Measurements from ENCODE around the gene TRIM3. TPM values are rescaled to one million over a fixed set of nuclear protein-coding genes. Genes with fewer than 3 reads are reported as not detected.
A peak's percentile ranks its signal among the peaks of the same experiment; 100 is the strongest.

TRIM3 gene
- total RNA-seq, 1 donor from 2014 or later: 20.5 TPM

- no peak for DNase-seq (ENCODE audit: low spot score)
These were observed 31.3 kb downstream of the TRIM3 start for GRCh38 chr11:6442441-6442840.

- peak; percentile 11 for DNase-seq (ENCODE audit: low spot score)
These were observed 32.8 kb downstream of the TRIM3 start, which contains the start of gene HPX for GRCh38 chr11:6440906-6441358. HPX (minus strand) TSS chr11:6440987; CDS start chr11:6440963, 24 bp downstream.

- DNase-seq (ENCODE audit: low spot score): peak; percentile 9
These were observed 34.7 kb downstream of the TRIM3 start for GRCh38 chr11:6438979-6439571.

DNA sequence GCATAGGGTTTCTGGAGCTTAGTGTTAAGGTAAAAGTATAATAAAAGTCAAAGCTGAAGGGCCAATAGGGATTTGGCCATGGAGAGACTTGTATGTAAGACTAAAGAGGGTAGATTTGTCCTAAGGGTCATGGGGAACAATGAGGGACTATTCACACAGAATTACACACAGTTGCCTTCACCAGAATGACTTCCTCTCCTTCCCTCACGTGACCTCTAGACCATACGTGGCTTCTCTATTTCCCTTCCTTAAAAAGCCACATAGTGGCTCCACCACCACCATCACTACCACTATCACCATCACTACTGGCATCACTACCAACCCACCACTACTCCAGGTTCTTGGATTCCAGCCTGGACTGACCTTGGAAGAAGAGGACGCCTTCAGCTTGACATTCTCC, 35.7 kb downstream of the TRIM3 start:
- peak; percentile 26 for DNase-seq (ENCODE audit: low spot score)

DNA sequence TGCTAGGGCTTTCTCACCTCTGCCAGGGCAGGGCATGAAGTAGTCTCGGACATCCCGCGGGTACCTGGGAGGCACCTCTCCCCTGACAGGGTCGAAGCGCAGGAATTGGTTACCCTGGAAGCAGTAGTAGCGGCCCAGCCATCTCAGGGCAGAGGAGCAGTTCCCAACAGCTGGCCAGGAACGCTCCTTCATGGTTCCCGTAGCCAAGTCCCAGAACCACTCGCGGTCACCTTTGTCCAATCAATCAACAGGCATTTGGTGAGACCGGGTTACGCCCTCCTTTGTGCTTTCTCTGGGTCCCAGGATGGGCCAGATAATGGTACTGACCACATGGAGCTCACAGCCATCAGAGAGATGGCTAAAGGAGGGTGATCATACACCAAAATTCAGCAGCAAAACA, 36.3 kb downstream of the TRIM3 start:
- DNase-seq (ENCODE audit: low spot score): peak; percentile 81

DNA sequence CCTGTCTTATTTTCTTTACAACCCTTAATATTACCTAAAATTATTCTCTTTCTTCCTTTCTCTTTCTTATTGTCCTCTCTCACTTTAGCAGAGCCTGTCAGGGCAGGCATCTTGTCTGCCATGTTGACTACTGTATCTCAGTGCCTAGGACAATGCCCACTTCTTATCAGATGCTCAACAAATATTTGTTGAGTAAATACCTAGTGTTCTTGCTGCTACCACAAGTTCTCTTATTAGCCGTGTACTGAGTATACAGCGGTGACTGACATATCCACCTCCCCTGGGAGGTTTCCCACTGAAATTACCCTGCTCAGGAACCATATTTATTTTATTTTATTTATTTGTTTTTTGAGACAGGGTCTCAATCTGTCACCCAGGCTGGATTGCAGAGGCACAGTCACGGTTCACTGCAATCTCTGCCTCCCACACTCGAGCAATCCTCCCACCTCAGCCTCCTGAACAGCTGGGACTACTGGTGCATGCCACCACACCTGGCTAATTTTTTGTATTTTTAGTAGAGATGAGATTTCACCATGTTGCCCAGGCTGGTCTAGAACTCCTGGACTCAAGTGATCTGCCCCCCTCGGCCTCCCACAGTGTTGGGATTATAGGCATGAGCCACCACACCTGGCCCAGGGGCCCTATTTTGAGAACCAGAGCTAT, 39.6 kb downstream of the TRIM3 start:
- DNase-seq (ENCODE audit: low spot score): peak; percentile 28

- DNase-seq (ENCODE audit: low spot score): peak; percentile 47
These were observed 41.9 kb downstream of the TRIM3 start for GRCh38 chr11:6431861-6432260.

DNA sequence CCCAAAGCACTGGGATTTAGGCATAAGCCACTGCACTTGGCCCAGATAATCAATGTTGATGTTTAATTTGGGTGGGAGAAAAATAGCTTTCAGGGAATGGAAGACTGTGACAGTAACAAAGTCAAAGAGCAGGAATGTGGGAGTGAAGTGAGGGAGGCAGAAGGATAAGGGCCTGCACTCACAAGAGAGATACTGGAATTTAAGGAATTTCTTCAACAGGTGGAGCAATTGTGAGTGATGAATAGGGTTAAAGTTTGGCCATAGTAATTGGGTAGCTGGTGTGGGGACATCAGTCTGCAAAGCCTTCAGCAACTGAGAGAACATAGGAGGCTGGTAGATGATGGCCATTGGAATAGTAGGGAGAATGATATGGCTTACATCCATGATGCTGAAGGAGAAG, 46.2 kb downstream of the TRIM3 start:
- DNase-seq (ENCODE audit: low spot score): no peak

DNA sequence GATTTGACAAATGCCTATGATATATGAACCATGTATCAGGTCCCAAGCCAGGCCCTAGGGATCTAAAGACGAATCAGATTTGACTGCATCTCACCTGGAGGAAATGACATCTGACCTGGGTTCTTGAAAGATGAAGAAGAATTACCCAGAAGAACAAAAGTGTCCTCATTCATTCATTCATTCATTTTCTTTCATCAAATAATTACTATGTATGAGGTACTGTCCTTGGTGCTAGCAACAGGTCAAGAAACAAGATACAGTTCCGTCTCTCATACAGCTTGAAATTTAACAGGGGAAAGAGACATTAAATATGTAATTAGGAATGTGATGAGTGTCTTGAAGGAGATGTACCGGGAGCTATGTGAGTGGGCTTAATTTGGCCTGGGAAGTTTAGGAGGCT, 53.1 kb downstream of the TRIM3 start:
- no peak for DNase-seq (ENCODE audit: low spot score)

DNA sequence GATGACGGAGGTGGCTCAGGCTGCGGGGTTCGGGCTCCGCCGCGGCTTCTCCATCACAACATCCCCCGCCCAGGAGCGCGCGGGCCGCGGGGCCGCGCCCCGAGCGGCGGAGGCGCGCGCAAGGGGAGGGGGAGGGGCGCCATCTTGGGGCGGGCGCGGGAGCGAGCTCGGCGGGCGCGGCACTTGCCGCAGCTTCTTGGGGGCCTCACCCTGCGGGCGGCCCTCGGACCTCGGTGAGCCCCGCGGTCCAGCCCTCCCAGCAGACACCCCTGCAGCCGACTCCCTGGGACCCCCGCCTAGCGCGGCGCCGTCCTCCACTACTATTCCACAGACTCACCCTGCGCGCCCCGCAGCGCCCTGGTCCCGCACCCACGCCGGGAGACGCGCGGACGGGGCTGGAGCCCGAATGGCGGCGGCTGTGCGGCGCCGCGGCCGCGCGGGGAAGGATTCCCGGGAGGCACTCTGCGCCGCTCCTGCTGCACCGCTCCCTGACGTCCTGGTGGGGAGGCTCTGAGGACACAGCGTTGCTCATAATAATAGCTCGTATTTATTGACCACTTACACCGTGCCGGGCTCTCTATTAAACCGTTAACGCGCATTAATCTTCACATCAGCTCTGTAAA, 54.6 kb downstream of the TRIM3 start, which contains the start of gene APBB1:
Gene APBB1, minus strand, starts transcription at position 86 of the 623 bp plus-strand sequence. CDS start 7,747 bp downstream, outside the sequence.
- DNase-seq (ENCODE audit: low spot score): peak; percentile 49

DNA sequence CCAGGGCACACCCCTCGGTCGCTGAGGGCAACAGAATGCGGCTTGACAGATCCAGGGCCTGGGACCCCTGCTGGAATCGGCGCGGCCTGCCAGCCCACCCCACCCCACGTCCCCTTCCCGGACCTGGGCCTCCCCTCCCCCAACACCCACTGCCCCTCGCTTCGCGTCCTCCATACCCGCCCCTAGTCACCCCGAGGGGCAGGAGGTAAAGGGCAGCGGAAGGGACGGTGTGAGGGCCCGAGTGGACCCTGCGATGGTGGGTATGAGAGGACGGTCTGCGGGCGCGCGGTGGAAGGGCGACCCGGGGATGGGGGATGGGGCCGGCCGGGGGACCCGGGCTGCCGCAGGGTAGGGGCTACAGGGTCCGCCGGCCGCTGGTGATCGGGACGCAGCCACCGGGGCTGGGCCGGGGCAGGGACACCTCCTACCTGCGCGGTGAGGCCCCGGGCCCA, 55.2 kb downstream of the TRIM3 start:
- DNase-seq (ENCODE audit: low spot score): no peak

GRCh38 chr11:6417907-6418556, 55.7 kb downstream of the TRIM3 start:
- DNase-seq (ENCODE audit: low spot score): no peak

GRCh38 chr11:6415797-6416196, 57.9 kb downstream of the TRIM3 start:
- DNase-seq (ENCODE audit: low spot score): no peak

DNA sequence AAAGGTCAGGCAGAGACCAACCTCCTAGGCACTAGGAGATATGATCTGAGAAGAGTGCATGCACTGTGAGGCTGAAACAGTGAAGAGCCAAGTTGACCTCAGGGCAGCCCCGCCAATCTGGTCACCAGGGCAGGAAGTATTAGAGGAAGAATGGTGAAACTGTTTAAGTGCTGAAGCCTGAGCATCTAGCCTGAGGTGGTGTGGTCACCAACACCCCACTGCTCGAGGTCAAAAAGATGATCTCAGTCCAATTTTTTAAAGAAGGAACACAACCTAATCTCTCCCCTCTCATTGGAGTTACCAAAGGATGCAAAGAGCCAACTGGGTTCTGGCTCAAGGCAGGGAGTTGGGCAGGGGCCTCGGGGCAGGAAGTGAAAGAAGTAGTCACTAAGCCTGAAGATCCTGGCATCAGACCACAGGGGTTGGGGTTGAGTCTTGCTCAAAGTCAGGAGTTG, 58.8 kb downstream of the TRIM3 start:
- DNase-seq (ENCODE audit: low spot score): no peak

GRCh38 chr11:6413791-6414201, 59.9 kb downstream of the TRIM3 start:
- DNase-seq (ENCODE audit: low spot score): peak; percentile 30

DNA sequence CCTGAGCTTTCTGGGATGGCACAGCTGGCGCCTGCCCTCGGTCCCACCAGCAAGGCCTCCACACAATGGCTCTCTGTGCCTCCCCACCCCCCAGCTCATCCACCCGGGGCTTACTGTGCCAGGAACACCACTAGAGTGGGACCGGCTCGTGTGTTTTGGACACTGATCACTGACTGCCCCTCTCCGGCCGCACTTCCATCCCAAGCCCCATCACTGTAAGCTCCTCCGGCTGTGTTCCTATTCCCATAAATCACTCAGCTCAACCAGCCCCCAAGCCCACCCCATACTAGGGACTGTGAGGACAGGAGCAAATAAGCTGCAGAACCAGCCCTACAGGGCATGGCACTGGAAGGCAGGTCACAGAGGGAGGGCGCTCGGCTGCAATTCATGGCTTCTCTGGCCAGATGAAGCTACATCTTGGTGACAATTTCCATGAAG, 62.1 kb downstream of the TRIM3 start:
- DNase-seq (ENCODE audit: low spot score): peak; percentile 68

- DNase-seq (ENCODE audit: low spot score): peak; percentile 83
These were observed 62.9 kb downstream of the TRIM3 start for GRCh38 chr11:6410695-6411430.

GRCh38 chr11:6406370-6406769, 67.4 kb downstream of the TRIM3 start:
- no peak for DNase-seq (ENCODE audit: low spot score)

DNA sequence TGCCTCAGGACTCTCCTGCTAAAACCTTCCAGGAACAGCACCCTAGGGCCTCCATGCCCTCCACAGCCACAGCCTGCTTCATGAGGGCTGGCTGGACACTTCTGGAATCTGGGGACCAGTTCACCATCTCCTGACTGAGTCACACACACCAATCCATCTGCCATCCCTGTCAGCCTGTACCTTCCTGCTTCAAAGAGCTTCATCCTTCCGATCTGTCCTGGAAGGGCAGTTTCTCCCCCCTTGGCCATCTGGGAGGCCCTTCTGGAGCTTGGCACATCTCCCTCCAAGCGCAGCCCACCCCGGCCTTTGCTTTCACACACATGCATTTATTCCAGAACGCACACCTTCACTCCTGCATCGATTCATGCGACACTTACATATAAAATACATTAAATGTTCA, 67.9 kb downstream of the TRIM3 start:
- DNase-seq (ENCODE audit: low spot score): peak; percentile 28

GRCh38 chr11:6405052-6405667, 68.6 kb downstream of the TRIM3 start:
- DNase-seq (ENCODE audit: low spot score): peak; percentile 83
